Keratinocyte (primary cell): ENCODE results near the gene TP63. TPM values are rescaled to one million over a fixed set of nuclear protein-coding genes. Genes with fewer than 3 reads are reported as not detected.

Source experiments
- DNase-seq: peaks from one replicate; pipeline ENCODE4 v3.0.0-alpha.2; 2011; ENCODE audit warnings: low read depth, missing footprints, low spot score
- FAIRE-seq: peaks from 2 replicates; lab custom pipeline; 2011; peaks lifted over from hg19 to GRCh38; lab: Jason Lieb, UNC
- H2AFZ ChIP-seq: 2 replicates; pipeline ENCODE4 v1.6.0; 2012; ENCODE audit warnings: low read length, control low read depth, inconsistent platforms; ENCODE audit not compliant: control insufficient read depth
- H3K27ac ChIP-seq: 2 replicates; pipeline ENCODE4 v1.5.1; 2011; ENCODE audit warnings: low read length; ENCODE audit not compliant: control insufficient read depth, insufficient read depth
- H3K27me3 ChIP-seq: 3 replicates; pipeline ENCODE4 v1.6.0; 2011; ENCODE audit warnings: low read length; ENCODE audit not compliant: control insufficient read depth, insufficient read depth; ENCODE audit errors: extremely low read depth
- H3K36me3 ChIP-seq, 2 experiments: 2 replicates in 1 of 2; 3 replicates in 1 of 2; pipeline ENCODE4 v1.5.1; 2011; ENCODE audit warnings: low read length in 2 of 2, mild to moderate bottlenecking in 1 of 2; ENCODE audit not compliant: control insufficient read depth in 2 of 2, insufficient read depth in 2 of 2; ENCODE audit errors: extremely low read depth in 1 of 2
- H3K4me1 ChIP-seq: 3 replicates; pipeline ENCODE4 v1.5.1; 2011; ENCODE audit warnings: low read length; ENCODE audit not compliant: control insufficient read depth, insufficient read depth; ENCODE audit errors: extremely low read depth
- H3K4me2 ChIP-seq: 3 replicates; pipeline ENCODE4 v1.6.0; 2011; ENCODE audit warnings: low read depth, low read length; ENCODE audit not compliant: control insufficient read depth, insufficient read depth; ENCODE audit errors: extremely low read depth
- H3K4me3 ChIP-seq, 3 experiments: fragments of 200-600 bp in 1 of 3; sonication (generic) in 1 of 3; 2 replicates in 2 of 3; 3 replicates in 1 of 3; pipeline ENCODE4 v1.5.1; 2011 to 2016; ENCODE audit warnings: low read length in 3 of 3, mild to moderate bottlenecking in 3 of 3, control low read depth in 2 of 3, inconsistent platforms in 1 of 3, low read depth in 1 of 3, mixed read lengths in 1 of 3, mixed run types in 1 of 3, moderate library complexity in 1 of 3; ENCODE audit not compliant: control insufficient read depth in 2 of 3, insufficient read depth in 2 of 3; ENCODE audit errors: extremely low read depth in 1 of 3
- H3K79me2 ChIP-seq: 2 replicates; pipeline ENCODE4 v1.6.0; 2012; ENCODE audit warnings: low read length; ENCODE audit not compliant: control insufficient read depth, insufficient read depth
- H3K9ac ChIP-seq: 3 replicates; pipeline ENCODE4 v1.6.0; 2011; ENCODE audit warnings: low read length; ENCODE audit not compliant: control insufficient read depth, insufficient read depth; ENCODE audit errors: extremely low read depth
- H3K9me1 ChIP-seq: 3 replicates; pipeline ENCODE4 v1.6.0; 2011; ENCODE audit warnings: low read length; ENCODE audit not compliant: control insufficient read depth, insufficient read depth; ENCODE audit errors: extremely low read depth
- H3K9me3 ChIP-seq: 2 replicates; pipeline ENCODE4 v1.5.1; 2012; ENCODE audit warnings: low read depth, low read length; ENCODE audit not compliant: control insufficient read depth
- H4K20me1 ChIP-seq: 3 replicates; pipeline ENCODE4 v1.6.0; 2011; ENCODE audit warnings: low read length; ENCODE audit not compliant: control insufficient read depth, insufficient read depth; ENCODE audit errors: extremely low read depth
- CTCF ChIP-seq, 3 experiments: IDR thresholded peaks in 1 of 3; conservative IDR thresholded peaks in 1 of 3; optimal IDR thresholded peaks in 1 of 3; 2 replicates in 2 of 3; 3 replicates in 1 of 3; pipeline versions ENCODE3 to v1.5.1; 2011; ENCODE audit warnings: low read length in 3 of 3, mild to moderate bottlenecking in 3 of 3, moderate library complexity in 2 of 3, control low read depth in 1 of 3, inconsistent platforms in 1 of 3; ENCODE audit not compliant: insufficient read depth in 2 of 3; ENCODE audit errors: extremely low read depth in 1 of 3
- EZH2 ChIP-seq: IDR thresholded peaks from one replicate; pipeline ENCODE4 v1.6.1; 2012; ENCODE audit warnings: inconsistent platforms, mild to moderate bottlenecking, low read length, moderate library complexity
- dilution Hi-C: fragments of 300-500 bp; cut with MboI; formaldehyde crosslinking; loops from one replicate; pipeline ENCODE4 v1.7.0; 2020; ENCODE audit warnings: low sequenced_read_pairs; ENCODE audit not compliant: extremely low pct_ligation_motif_present
- polyA plus RNA-seq, 5 experiments: library from polyadenylated mRNA; depleted of rRNA in 3 of 5; stranded (reverse) in 3 of 5; stranded (forward) in 1 of 5; unstranded in 1 of 5; fragments of >200 nt; gene quantifications; 1 replicate in 1 of 5; 2 replicates in 3 of 5; 3 replicates in 1 of 5; pipeline versions ENCODE4 v1.2.1 to v1.2.3, GENCODE V29; 2011 to 2012; ENCODE audit warnings: missing spikeins in 2 of 5, low read depth in 1 of 5, low replicate concordance in 1 of 5

Gene TP63
- polyA plus RNA-seq, 1 donor (not counting 4 experiments of a cell fraction or from before 2014, with no cell fraction given) = 214 TPM

DNA sequence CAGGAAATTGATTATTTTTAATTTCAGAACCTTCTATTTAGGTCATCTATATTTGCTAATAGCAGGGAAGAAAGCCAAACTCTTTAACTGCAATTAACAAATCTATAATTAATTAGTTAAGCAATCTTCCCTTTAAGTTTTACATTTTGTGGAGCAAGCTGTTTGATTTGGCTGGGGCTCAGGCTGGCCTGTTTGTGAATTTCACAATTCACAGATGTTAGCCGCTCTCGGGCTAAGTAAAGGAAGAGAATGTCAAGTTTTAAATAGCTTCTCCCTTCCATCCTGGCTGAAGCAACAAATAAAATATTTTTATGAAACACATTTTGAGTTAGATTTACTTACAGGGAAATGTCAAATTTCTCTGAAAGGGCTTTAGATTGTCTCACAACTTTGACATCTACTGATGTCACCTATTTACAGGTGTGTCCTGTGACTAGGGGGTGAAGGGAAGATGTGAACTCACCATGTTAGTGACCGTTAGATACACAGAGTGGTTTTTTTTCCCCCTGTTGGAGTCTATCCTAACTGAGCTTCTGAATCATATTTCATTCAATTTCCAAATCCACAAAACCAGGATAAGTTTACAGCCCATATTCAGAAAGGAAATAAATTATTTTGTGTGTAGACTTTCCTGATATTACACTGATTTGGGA is 1.3 kb upstream of the TP63 start:
- no peak overlapping the region for H3K4me2 ChIP-seq

GRCh38 chr3:189630767-189631372 is 319 bp upstream of the TP63 start:
- TF ChIP-seq EZH2 = no peak
- TF ChIP-seq CTCF (optimal IDR thresholded peaks at IDR 0.05 in 1 of 3, IDR thresholded peaks at IDR 0.05 in 1 of 3, conservative IDR thresholded peaks at IDR 0.05 in 1 of 3; ENCODE audit: extremely low read depth in 1 of 3, insufficient read depth in 2 of 3, low read length in 3 of 3) = no peak
- FAIRE-seq = no peak
- no peaks in the 10 kb centered on the region for H4K20me1 ChIP-seq
- H3K9me3 ChIP-seq = no peaks in the 10 kb centered on the region
- no peak overlapping the region for H3K4me3 ChIP-seq
- no peaks in the 10 kb centered on the region for H3K9me1 ChIP-seq
- H3K79me2 ChIP-seq = no peaks in the 10 kb centered on the region
- dilution Hi-C loops = no loop called here
- no peak overlapping the region for H3K27ac ChIP-seq
- no peaks in the 10 kb centered on the region for H3K36me3 ChIP-seq
- DNase-seq = no peak
- no peaks in the 10 kb centered on the region for H3K4me1 ChIP-seq
- no peaks in the 10 kb centered on the region for H3K27me3 ChIP-seq
- H3K9ac ChIP-seq = no peak overlapping the region
- no peak overlapping the region for H2AFZ ChIP-seq
- no peak overlapping the region for H3K4me2 ChIP-seq

More for the DNA sequence above, 1.3 kb upstream of the TP63 start:
- Histone ChIP-seq H3K9ac (no peak overlapping the region), H2AFZ (no peak overlapping the region), H3K9me1 (no peaks in the 10 kb centered on the region), H3K4me1 (no peaks in the 10 kb centered on the region), H3K27me3 (no peaks in the 10 kb centered on the region), H4K20me1 (no peaks in the 10 kb centered on the region), H3K79me2 (no peaks in the 10 kb centered on the region), H3K36me3 (no peaks in the 10 kb centered on the region), H3K27ac (no peak overlapping the region), H3K9me3 (no peaks in the 10 kb centered on the region), H3K4me3 (no peak overlapping the region)
- DNase-seq (no peak), FAIRE-seq (no peak)
- no peak for TF ChIP-seq CTCF (optimal IDR thresholded peaks at IDR 0.05 in 1 of 3, IDR thresholded peaks at IDR 0.05 in 1 of 3, conservative IDR thresholded peaks at IDR 0.05 in 1 of 3; ENCODE audit: extremely low read depth in 1 of 3, insufficient read depth in 2 of 3, low read length in 3 of 3)
- TF ChIP-seq EZH2 = no peak
- dilution Hi-C loops = no loop called here
